Activated naive CD4-positive, alpha-beta T cell treated with anti-CD3 and anti-CD28 coated beads, Interleukin-2, amount 10 ng/mL, durations not matched to agents 5 hours and 36 hours (primary cell): ENCODE results near the gene BCKDK. TPM values are rescaled to one million over a fixed set of nuclear protein-coding genes. Genes with fewer than 3 reads are reported as not detected.

Experiments
- total RNA-seq, 2 experiments: library from RNA; stranded (reverse); gene quantifications; one replicate each; pipeline ENCODE4 v1.2.3, GENCODE V29; 2021

BCKDK gene
- total RNA-seq, result 10 to 100 TPM; 25.8 to 26.9 TPM

DNA sequence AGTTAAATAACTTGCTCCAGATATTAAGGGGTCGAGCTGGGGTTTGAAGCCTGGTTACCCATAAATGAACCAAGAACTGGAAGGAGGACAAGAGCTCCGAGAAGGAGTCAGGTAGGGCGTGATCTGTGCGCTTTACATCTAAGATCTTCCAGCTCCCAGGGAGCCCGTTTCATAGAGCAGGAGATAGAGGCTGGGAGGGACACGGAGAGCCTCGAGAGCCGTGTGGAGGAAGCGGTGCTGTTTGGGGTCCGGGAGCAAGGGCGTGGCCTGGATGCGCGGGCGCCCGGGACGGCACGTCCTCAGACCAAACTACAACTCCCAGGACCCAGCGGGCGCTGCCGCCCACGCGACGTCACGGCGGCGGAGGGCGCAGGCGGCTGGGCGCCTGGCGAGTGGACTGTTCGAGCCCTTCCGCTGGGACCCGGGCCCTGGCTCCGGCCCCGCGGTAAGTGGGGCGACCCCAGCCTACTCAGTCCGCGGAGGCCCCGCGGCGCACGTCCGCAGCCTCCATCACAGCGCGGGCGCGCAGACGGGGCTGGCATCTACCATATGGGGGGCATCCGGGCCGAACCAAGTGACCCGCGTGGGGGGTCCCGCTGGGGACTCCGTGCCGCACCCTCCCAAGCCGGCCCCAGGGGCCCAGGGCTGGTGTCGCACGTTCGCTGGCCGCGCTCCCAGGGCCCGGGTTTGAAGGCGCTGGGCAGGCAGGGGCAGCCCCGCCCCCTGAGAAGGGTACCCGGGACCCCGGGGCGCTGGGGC lies at the start of gene BCKDK:
Gene BCKDK, plus strand, starts transcription at position 352 of the 759 bp plus-strand sequence. CDS start 838 bp downstream, outside the sequence.

DNA sequence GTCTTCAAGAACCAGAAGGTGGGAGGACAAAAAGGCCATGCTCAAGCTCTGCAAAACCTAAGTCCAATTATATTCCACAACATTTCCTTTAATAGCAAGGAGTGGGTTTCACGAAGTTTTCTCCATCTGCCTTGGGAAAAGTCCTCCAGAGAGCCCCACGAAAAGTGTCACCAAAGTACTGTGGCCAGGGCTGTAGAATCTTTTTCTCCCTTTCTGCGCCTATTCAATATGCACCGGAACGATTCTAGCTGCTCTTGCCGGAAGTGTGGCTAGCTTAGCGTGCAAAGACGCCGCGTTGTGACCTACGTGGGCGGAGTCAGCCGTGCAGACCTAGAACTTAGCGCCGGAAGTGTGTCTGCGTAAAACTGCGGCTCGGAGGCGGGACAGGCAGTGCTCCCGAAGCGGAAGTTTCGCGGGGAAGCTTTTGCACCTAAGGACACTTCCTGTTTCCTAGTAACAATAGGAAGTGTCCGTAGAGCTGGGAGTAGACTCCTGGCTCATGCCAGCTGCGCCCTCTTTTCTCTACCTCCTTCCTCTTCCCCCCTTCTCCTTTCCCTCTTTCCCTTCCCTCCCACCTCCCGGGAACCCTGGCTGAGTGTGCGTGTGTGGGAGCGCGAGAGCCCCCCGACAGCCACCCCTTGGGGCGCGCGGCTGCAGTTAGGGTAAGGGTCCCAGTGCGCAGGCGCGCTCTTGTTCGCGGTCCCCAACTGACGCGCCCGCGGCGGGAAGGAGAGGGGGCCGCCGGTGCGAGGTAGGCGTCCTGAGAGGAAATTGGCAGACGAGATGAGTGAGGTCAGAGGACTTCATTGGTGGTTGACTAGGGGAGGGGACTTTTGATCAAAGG lies 34.0 kb upstream of the BCKDK start, which contains the start of the genes ZNF646 and ZNF668:
Gene ZNF646, plus strand, starts transcription at position 453 of the 844 bp plus-strand sequence. CDS start 1,903 bp downstream, outside the sequence.
Gene ZNF668, minus strand, starts transcription at position 271 of the 844 bp plus-strand sequence. CDS start 9,781 bp downstream, outside the sequence.

DNA sequence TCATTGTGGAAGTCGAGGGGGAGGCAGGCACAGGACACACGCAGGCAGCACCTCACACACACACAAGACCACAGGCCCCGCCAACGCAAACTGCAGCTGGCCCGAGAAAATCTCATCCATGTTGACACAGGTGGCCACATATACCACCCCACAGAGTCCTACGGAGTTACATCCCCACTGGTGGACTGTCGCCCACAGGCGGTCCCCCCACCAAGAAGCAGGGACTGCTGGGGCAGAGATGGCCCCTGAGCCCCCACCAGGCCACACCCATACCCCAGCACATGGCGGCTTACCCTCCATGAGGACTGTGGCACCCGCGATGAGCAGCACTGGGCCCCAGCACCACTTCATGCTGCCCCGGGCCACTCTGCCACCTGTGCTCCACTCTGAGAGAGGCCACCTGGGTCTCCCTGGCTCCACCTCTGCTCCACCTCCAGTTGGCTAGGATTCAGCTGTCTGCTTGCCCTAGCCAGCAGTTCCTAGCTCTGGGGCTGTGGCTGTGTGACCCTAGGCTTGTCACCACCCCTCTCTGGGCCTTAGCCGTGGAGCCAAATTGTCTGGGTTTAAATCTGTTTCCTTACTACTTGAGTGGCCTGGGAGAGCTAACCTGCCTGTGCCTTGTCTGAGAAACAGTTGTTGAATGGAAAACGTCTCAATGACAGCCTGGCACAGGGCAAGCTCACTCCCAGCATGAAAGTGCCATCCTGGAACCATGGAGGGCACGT lies 19.6 kb upstream of the BCKDK start, which contains the start of gene PRSS53:
Gene PRSS53, minus strand, starts transcription at position 485 of the 725 bp plus-strand sequence. Its CDS starts 134 bp downstream, at position 351.

DNA sequence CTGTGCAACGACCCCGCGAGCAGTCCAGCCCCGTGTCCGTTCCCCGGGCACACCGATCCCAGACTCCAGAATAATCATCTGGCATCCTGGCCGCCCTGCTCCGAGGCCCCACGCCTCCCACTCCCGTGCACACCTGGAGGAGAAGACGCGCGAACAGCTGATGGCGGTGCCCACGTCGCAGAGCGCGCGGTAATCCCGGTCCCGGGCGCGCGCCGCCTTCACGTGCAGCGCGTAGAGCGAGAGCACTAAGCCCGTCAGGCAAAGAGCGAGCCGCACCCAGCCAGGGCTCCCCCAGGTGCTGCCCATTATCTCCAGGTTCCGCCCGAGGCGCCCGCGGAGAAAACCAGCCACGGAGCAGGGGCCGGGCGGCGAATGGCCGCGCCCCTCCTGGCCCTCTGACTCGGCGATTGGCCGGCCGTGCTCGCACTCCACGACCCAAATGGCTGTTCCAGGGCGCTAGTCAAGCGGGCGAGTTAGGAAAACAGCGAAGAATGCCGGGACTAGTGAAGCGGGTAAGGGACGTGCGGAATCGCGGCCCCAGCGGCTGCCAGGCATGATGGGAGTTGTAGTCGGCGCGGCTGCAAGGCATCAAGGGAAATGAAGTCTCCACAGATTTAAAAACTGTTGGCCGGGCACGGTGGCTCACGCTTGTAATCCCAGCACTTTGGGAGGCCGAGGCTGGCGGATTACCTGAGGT lies 13.6 kb upstream of the BCKDK start, which contains the start of gene VKORC1:
Gene VKORC1, minus strand, starts transcription at position 374 of the 697 bp plus-strand sequence. Its CDS starts 68 bp downstream, at position 306.

DNA sequence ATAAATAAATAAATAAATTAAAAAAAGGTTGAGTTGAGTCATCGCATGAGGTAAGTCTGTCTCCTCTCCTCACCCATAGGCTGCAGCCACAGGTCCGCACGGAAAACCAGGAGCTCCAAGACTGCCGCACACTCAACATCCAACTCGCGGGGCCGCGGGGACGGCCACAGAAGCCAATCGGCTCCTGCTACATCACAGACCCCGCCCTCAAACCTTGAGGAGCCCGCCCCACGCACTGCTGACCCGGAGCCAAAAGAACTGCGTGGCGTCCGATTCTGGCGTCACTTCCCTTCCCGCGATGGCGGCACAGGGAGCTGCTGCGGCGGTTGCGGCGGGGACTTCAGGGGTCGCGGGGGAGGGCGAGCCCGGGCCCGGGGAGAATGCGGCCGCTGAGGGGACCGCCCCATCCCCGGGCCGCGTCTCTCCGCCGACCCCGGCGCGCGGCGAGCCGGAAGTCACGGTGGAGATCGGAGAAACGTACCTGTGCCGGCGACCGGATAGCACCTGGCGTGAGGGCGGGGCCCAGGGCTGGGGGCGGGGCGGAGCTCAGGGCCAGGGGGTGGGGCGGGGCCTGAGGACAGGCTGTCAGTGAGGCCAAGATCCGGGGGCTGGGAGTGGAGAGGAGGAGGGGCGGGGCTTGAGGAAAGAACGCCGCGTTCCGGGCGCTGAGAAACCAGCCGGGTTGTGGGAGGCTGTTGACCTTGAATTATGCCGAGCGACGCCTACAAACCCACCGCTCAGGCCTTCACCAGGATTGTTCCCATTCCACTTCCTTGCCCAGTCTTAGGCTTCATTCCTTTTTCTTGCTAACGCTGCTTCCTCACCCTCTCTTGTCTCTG lies 9.4 kb downstream of the BCKDK start, which contains the start of gene KAT8:
Gene KAT8, plus strand, starts transcription at position 281 of the 839 bp plus-strand sequence. Its CDS starts 18 bp downstream, at position 299.

DNA sequence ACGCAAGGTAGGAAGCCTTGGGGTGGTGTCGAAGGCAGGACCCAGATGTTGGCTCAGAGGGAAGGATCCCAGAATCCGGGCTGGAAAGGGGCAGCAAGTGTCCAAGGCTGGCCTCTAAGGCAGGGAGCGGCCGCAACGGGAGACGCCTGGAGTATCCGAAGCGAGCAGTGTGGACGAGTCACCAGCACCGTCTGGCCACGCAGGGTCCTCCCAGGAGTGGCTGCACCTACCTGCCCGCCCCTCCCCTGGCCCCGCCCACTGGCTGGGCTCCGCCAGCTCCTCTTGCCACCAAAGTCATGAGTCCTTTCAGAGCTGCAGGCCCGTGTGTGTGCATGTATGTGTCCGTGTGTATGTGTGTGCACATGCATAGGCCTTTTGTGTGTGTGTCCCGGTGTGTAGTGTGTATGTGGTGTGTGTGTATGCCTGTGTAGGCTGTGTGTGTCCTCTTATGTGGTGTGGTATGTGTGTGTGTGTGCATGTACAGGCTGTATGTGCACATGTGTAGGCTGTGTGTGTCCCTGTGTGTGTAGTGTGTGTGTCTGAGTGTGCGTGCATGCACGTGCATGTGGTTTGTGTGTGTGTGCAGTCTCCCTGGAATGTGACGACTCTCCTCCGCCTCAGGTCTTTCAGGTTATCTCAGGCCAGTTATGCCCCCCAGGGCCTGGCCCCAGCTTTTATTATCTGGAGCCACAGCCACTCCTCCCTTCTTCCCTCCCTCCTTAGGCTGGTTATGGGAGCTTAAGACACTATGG lies 27.5 kb downstream of the BCKDK start, which contains the start of gene PRSS8:
Gene PRSS8, minus strand, starts transcription at position 193 of the 752 bp plus-strand sequence. CDS start 229 bp downstream, outside the sequence.

DNA sequence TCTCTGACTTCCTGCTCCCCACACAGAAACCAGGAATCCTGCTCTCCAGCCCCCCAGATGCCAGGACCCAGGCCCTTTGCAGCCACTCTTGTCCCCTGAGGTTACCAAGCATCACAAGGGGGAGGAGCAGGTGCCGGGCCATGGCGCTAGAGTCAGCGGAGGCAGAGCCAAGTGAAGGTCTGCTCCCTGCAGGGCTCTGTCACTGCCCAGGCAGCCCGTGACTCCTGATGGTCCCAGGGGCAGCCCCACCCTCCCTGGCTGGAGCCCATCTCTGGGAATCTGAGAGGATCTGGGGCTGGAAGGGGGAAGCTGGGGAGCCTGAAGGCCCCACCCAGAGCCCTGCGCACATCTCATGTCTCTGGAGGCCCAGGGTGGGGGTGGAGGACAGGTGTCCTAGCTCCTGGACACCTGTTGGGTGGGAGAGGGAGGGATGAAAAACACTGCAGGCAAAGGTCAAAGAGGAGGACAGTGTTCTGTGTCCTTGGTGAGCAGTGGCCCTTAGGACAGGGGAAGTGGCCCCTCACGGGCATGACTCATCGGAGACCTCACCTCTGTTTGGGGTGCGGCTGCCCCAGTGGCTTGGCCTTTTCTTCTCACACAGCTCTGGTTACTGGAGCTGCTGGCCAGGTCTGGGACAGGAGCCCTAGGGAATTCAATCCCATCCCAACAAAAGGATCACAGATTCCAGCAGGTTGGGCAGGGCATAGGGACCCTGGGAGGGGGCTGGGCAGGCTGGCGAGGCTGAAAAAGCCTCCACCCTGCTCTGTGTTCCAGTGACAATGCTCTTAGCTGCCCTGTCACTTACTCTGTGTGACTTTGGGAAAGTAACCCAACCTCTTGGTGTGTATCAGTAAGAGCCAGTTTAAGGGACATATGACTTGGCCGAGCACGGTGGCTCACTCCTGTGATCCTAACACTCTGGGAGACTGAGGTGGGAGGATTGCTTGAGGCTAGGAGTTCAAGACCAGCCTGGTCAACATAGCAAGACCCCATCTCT lies 42.0 kb downstream of the BCKDK start, which contains the start of gene PRSS36:
Gene PRSS36, minus strand, starts transcription at position 173 of the 997 bp plus-strand sequence. Its CDS starts 31 bp downstream, at position 142.

Other genes with a start within 250 kb of the BCKDK start
- 10 to 100 TPM; 23.0 to 23.2 TPM for gene BCL7C, start 214.3 kb upstream of the BCKDK start, total RNA-seq
- gene CTF1, start 211.8 kb upstream of the BCKDK start, total RNA-seq, result under 1 TPM; 0.20 to 0.31 TPM
- 10 to 100 TPM; 22.9 to 24.6 TPM for gene FBXL19, start 184.8 kb upstream of the BCKDK start, total RNA-seq
- gene ORAI3, start 159.3 kb upstream of the BCKDK start, total RNA-seq, result 10 to 100 TPM; 27.0 to 27.4 TPM
- 10 to 100 TPM; 25.2 to 30.0 TPM for gene SETD1A, start 150.6 kb upstream of the BCKDK start, total RNA-seq
- 1 to 10 TPM; 3.5 to 3.6 TPM for gene HSD3B7, start 123.2 kb upstream of the BCKDK start, total RNA-seq
- 1 to 10 TPM; 1.3 to 1.4 TPM for gene STX1B, start 97.7 kb upstream of the BCKDK start, total RNA-seq
- 10 to 100 TPM; 67.7 to 69.5 TPM for gene STX4, start 74.8 kb upstream of the BCKDK start, total RNA-seq
- gene ZNF668, start 34.1 kb upstream of the BCKDK start, total RNA-seq, result 10 to 100 TPM; 10.8 to 11.2 TPM
- 10 to 100 TPM; 26.2 to 27.0 TPM for gene ZNF646, start 34.0 kb upstream of the BCKDK start, total RNA-seq
- 1 to 10 TPM; 4.8 to 5.1 TPM for gene PRSS53, start 19.4 kb upstream of the BCKDK start, total RNA-seq
- gene VKORC1, start 13.6 kb upstream of the BCKDK start, total RNA-seq, result 10 to 100 TPM; 52.2 to 55.4 TPM
- gene KAT8, start 9.3 kb downstream of the BCKDK start, total RNA-seq, result 10 to 100 TPM; 61.5 to 65.3 TPM
- gene PRSS8, start 27.3 kb downstream of the BCKDK start, total RNA-seq, result not detected
- 1 to 10 TPM; 2.0 to 3.6 TPM for gene PRSS36, start 41.7 kb downstream of the BCKDK start, total RNA-seq
- gene FUS, start 71.8 kb downstream of the BCKDK start, total RNA-seq, result 100 to 1,000 TPM; 492 to 544 TPM
- 10 to 100 TPM; 92.6 to 96.9 TPM for gene PYCARD, start 94.4 kb downstream of the BCKDK start, total RNA-seq
- gene TRIM72, start 105.7 kb downstream of the BCKDK start, total RNA-seq, result not detected
- not detected for gene PYDC1, start 108.7 kb downstream of the BCKDK start, total RNA-seq
- gene ITGAM, start 151.6 kb downstream of the BCKDK start, total RNA-seq, result 10 to 100 TPM; 55.4 to 57.2 TPM
- gene ITGAX, start 246.8 kb downstream of the BCKDK start, total RNA-seq, result 1 to 10 TPM; 3.2 to 3.3 TPM